Suprapubic skin (tissue), 4 donors: ENCODE data around the gene MIA2. TPM values are rescaled to one million over a fixed set of nuclear protein-coding genes. Genes with fewer than 3 reads are reported as not detected.

Experiments
- DNase-seq, 2 donors: peaks; one replicate each; pipeline ENCODE4 v3.0.0-alpha.2; 2019; ENCODE audit warnings: low spot score in 2 of 2
- H3K27ac ChIP-seq: fragments of 200-600 bp; sonication (generic); one replicate; pipeline ENCODE4 v1.5.1; 2019
- H3K27me3 ChIP-seq: fragments of 200-600 bp; sonication (generic); one replicate; pipeline ENCODE4 v1.5.1; 2019
- H3K36me3 ChIP-seq: fragments of 200-600 bp; sonication (generic); one replicate; pipeline ENCODE4 v1.5.1; 2019
- H3K4me1 ChIP-seq: fragments of 200-600 bp; sonication (generic); one replicate; pipeline ENCODE4 v1.5.1; 2019
- H3K4me3 ChIP-seq: fragments of 200-600 bp; sonication (generic); one replicate; pipeline ENCODE4 v1.5.1; 2019; ENCODE audit warnings: mild to moderate bottlenecking
- H3K9me3 ChIP-seq: fragments of 200-600 bp; sonication (generic); one replicate; pipeline ENCODE4 v1.5.1; 2019
- CTCF ChIP-seq, 2 donors: fragments of 200-600 bp in 1 of 2; fragments of 450-650 bp in 1 of 2; sonication (generic) in 1 of 2; IDR thresholded peaks; one replicate each; pipeline ENCODE4 v1.5.1; 2016 to 2019; ENCODE audit warnings: antibody characterized with exemption in 2 of 2, mild to moderate bottlenecking in 1 of 2, moderate library complexity in 1 of 2
- EP300 ChIP-seq: sonication (generic); formaldehyde crosslinking; IDR thresholded peaks from one replicate; pipeline ENCODE4 v1.6.1; 2017; ENCODE audit warnings: antibody characterized with exemption
- POLR2A ChIP-seq, 2 donors: fragments of 450-650 bp; IDR thresholded peaks; one replicate each; pipeline ENCODE4 v1.6.1; 2017; ENCODE audit warnings: antibody characterized with exemption in 2 of 2, mild to moderate bottlenecking in 2 of 2, moderate library complexity in 2 of 2
- POLR2AphosphoS5 ChIP-seq, 3 donors: sonication (generic); formaldehyde crosslinking; IDR thresholded peaks; one replicate each; pipeline ENCODE4 v1.6.1; 2017; ENCODE audit warnings: antibody characterized with exemption in 3 of 3
- WGBS: methylation state at CpG from one replicate; pipeline ENCODE4 v1.1.5; 2018; 5-methylcytosine and 5-hydroxymethylcytosine counted together
- total RNA-seq, 4 donors: library from RNA; depleted of rRNA; stranded (reverse); fragments of >200 nt; gene quantifications; one replicate each; pipeline ENCODE4 v1.1.0, GENCODE V29; 2016

Gene MIA2
- total RNA-seq, 4 donors from 2014 or later, result 15.3 to 19.4 (median 18.0) TPM

GRCh38 chr14:39425947-39426346 is 192.2 kb downstream of the MIA2 start:
- Histone ChIP-seq H3K36me3 (no peaks in the 10 kb centered on the region), H3K27me3 (no peaks in the 10 kb centered on the region), H3K9me3 (no peaks in the 10 kb centered on the region), H3K27ac (no peak overlapping the region), H3K4me1 (peaks cover 45% of the 10 kb centered on the region), H3K4me3 (no peak overlapping the region)
- WGBS, result 91% methylated on average over 3 of the region's 3 CpGs
- DNase-seq, result no peak
- TF ChIP-seq EP300, result no peak
- no peak for TF ChIP-seq POLR2AphosphoS5 (IDR thresholded peaks at IDR 0.05)
- TF ChIP-seq POLR2A (IDR thresholded peaks at IDR 0.05), result no peak
- no peak for TF ChIP-seq CTCF (IDR thresholded peaks at IDR 0.05)

- no peak for TF ChIP-seq POLR2AphosphoS5 (IDR thresholded peaks at IDR 0.05)
- no peak for TF ChIP-seq POLR2A (IDR thresholded peaks at IDR 0.05)
- no peak for TF ChIP-seq EP300
- TF ChIP-seq CTCF (IDR thresholded peaks at IDR 0.05), result no peak
- peaks cover 45% of the 10 kb centered on the region for H3K4me1 ChIP-seq
- no peak for DNase-seq
- H3K36me3 ChIP-seq, result no peaks in the 10 kb centered on the region
- H3K27ac ChIP-seq, result no peak overlapping the region
- no peaks in the 10 kb centered on the region for H3K27me3 ChIP-seq
- H3K4me3 ChIP-seq, result no peak overlapping the region
- WGBS, result 37% methylated on average over 7 of the region's 7 CpGs
- no peaks in the 10 kb centered on the region for H3K9me3 ChIP-seq
Measured at GRCh38 chr14:39426605-39427004, 192.9 kb downstream of the MIA2 start.

- H3K4me3 ChIP-seq, result no peak overlapping the region
- no peaks in the 10 kb centered on the region for H3K9me3 ChIP-seq
- 86% methylated on average over 8 of the region's 8 CpGs for WGBS
- H3K27ac ChIP-seq, result no peak overlapping the region
- H3K36me3 ChIP-seq, result no peaks in the 10 kb centered on the region
- peaks cover 45% of the 10 kb centered on the region for H3K4me1 ChIP-seq
- no peaks in the 10 kb centered on the region for H3K27me3 ChIP-seq
- DNase-seq, result no peak
- TF ChIP-seq CTCF (IDR thresholded peaks at IDR 0.05) (no peak), POLR2AphosphoS5 (IDR thresholded peaks at IDR 0.05) (no peak), EP300 (no peak), POLR2A (IDR thresholded peaks at IDR 0.05) (no peak)
Measured at GRCh38 chr14:39428118-39428517, 194.4 kb downstream of the MIA2 start.

- Histone ChIP-seq H3K9me3 (no peaks in the 10 kb centered on the region), H3K4me3 (peak overlapping the region; percentile 97), H3K27ac (peak overlapping the region; percentile 99), H3K36me3 (no peaks in the 10 kb centered on the region), H3K4me1 (peaks cover 52% of the 10 kb centered on the region), H3K27me3 (no peaks in the 10 kb centered on the region)
- 7% methylated on average over 18 of the region's 19 CpGs for WGBS
- no peak for DNase-seq
- TF ChIP-seq POLR2A (IDR thresholded peaks at IDR 0.05) (no peak), EP300 (no peak), POLR2AphosphoS5 (IDR thresholded peaks at IDR 0.05) (no peak)
Measured at GRCh38 chr14:39430762-39431415, 197.2 kb downstream of the MIA2 start.

GRCh38 chr14:39431416-39432178 is 197.9 kb downstream of the MIA2 start:
- peak overlapping the region; percentile 99 for H3K27ac ChIP-seq
- no peaks in the 10 kb centered on the region for H3K9me3 ChIP-seq
- 0% methylated on average over 8 of the region's 81 CpGs for WGBS
- H3K4me1 ChIP-seq, result peaks cover 47% of the 10 kb centered on the region
- no peaks in the 10 kb centered on the region for H3K27me3 ChIP-seq
- H3K36me3 ChIP-seq, result no peaks in the 10 kb centered on the region
- TF ChIP-seq POLR2A (IDR thresholded peaks at IDR 0.05), result peak; percentile 8 to 48
- TF ChIP-seq EP300, result no peak
- H3K4me3 ChIP-seq, result peak overlapping the region; percentile 97
- DNase-seq, result peak; percentile 80 to 85

- H3K27ac ChIP-seq, result peak within 1 kb of the TSS; percentile 99
- H3K9me3 ChIP-seq, result no peaks in the 10 kb centered on the region
- DNase-seq, result peak; percentile 98
- H3K36me3 ChIP-seq, result no peaks in the 10 kb centered on the region
- no peaks in the 10 kb centered on the region for H3K27me3 ChIP-seq
- peak within 1 kb of the TSS; percentile 97 for H3K4me3 ChIP-seq
- TF ChIP-seq EP300, result no peak
- TF ChIP-seq POLR2AphosphoS5 (IDR thresholded peaks at IDR 0.05), result peak; percentile 15 to 98 (median 82)
- H3K4me1 ChIP-seq, result peaks cover 41% of the 10 kb centered on the region
- WGBS, result 2% methylated on average over 10 of the region's 47 CpGs
Measured at GRCh38 chr14:39432179-39432618, 198.5 kb downstream of the MIA2 start, which contains the start of gene FBXO33. TSS of gene FBXO33 (minus strand) at chr14:39432433. CDS start at chr14:39432162, 271 bp downstream.
